GF-D8 (cell line): ENCODE data around the gene HES1.

ENCODE experiments used
- DNase-seq: peaks from one replicate; lab custom pipeline; 2025; lab: John Stamatoyannopoulos, UW

The HES1 gene

DNA sequence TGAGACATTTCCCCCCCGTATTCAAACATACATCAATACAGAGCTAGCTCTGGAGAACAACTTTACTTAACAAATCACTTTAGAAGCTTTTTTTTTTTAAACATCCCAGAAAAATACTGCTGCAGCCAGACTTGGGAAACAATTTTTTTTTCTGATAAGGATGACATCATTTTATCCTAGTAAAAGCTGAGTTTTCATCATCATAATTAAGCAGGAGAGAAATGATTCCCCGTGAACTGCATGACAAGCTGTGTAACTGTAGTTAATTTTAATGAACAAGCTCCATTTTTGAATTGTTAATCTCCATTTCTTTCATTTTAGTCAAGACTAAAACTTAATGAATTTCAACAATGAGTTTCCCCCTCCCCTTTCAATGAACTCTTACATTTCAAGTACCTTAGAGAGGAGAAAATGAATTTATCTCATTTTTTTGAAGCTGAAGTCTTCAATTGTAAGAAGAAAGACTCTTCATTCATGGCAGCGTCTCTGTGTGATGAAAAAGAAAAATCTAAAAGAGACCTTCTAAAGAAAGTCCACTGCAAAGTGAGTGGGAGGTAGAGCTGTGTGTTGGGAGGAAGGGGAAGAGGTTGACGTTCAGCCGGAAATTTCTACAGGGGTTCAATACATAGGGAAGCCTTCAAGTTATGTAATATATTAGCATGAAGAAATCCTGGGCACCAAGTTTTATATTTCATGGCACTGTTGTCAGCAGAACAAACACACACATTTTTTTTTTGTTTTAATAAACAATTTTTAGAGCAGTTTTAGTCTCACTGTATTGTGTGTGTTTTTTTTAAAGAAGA is 31.7 kb downstream of the HES1 start:
- DNase-seq = peak; percentile 86

DNA sequence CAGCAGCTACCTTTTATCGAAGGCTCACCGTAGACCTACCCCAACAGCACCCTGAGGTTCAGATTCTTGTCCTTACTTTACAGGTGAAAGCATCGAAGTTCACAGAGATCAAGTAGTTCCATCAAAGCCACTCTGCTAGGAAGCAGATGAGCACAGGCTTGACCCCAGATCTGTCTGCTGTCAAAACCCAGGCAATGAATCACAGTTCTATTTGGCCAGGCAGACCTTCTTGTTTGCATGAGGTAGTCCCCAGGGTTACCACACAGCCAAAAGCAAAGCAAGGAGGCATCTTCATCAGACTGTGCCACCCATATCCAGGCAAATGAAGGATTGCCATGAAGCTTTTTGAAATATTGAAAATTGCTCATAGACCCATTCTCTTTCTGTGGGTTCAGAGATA is 33.0 kb downstream of the HES1 start:
- no peak for DNase-seq

DNA sequence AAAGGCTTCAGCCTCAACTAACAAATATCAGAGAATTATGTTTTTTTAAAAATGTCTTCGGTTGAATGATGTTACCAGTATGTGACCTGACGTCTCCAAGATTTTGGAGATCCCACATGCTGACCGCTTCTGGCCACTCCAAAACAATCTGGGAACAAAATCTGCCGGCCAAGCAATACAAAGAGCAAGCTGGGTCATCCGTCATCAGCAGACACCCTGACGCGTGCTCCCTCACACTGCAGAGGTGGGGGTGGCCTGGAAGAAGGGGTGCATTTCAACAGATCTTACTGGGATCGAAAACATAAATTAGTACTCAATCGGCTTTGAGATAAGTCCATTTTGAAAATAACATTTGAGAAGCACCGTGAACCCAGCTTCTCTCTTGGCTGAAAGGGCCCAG is 33.6 kb downstream of the HES1 start:
- DNase-seq = no peak

DNA sequence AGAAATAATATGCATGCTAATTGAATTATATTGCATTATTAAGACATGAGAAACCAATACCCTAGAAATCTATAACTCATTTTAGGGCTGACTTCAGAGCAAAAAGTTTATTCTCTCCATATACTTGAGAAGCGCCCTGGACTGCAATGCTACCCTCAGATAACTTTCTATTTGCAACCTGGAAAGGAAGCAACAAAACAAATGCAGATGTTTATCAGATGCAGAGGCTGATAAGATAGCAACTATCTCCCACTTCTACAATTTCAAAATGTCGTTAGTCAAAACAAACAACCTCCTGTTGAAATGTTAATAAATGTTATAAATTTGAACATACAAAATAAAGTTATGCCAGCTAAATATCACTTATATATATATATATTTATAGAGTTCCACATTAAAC is 34.8 kb downstream of the HES1 start:
- no peak for DNase-seq

DNA sequence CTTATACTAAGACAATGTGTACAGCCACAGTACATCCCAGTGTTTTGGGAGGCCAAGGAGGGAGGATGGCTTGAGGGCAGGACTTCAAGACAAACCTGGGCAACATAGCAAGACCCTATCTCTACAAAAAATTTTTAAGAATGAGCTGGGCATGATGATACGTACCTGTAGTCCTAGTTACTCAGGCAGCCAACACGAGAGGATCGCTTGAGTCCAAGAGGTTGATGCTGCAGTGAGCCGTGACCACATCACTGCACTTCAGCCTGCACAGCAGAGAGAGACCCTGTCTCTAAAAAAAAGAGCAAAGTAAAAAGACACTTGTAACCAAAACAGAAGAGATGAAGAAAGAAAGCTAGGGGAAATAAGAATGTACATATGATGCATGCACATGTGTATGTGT is 38.5 kb downstream of the HES1 start:
- no peak for DNase-seq

DNA sequence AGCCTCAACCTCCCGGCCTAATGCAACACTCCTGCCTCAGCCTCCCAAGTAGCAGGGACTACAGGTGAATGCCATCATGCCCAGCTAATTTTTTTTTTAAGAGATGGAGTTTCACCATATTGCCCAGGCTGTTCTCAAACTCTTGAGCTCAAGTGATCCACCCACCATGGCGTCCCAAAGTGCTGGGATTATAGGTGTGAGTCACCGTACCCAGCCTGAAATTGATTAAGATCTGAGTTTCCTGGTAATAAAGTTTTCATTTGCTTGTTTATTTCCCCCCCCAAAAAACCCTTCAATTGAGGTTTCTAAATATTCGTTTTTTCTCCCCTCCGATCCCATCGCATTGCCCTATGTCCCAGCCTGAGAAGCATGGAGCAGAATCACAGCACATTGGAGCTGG is 39.0 kb downstream of the HES1 start:
- DNase-seq = no peak

DNA sequence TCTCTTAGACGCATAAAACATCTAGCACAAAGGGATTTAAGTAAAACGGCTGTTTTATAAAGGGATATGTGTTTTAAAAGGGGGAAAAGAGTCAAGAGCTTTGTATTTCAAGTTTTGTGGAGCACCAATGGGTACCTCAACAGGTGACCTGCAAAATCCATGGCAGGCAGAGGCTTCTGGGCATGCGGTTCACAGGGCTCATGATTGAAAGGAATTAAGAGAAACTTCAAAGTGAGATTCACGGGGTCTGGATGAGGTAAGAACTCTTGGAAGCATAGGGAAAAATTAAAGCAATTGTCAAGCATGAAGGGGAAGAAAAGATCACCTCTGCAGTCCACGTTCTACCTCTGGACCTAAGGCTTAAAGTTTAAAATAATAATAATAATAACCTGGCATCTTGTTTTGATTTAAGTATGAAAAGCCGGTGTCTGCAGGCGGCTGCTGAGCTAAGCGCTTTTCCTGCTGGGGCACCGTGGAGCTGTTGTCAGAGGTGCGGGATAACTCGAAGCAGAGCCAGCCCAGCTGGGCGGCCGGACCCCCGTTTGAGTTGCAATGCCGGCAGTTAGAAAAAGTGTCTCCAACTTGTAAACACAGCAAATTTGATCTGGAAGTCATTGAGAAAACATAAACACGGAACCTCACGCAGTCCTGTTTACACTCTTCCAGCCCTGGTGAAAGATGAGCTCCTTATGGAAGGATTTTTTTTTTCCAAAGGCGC is 40.5 kb downstream of the HES1 start:
- no peak for DNase-seq

DNA sequence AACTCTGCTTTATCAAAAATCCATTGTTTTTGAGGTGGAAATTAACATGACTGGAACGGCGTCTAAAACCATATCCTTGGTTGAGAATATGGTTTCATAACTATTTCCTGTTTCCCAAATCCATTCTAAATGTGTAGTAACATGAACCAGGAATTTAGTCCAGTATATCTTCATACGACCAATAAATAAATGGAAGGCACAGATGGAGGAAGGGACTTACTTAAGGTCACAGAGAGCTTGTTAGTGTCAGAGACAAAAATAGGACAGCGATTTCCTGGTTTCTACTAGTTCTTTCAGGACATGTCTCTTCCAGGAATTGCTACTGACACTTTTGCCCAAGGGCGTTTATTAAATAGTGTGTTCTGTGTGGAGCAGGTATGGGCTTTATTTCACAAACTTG is 41.2 kb downstream of the HES1 start:
- no peak for DNase-seq

DNA sequence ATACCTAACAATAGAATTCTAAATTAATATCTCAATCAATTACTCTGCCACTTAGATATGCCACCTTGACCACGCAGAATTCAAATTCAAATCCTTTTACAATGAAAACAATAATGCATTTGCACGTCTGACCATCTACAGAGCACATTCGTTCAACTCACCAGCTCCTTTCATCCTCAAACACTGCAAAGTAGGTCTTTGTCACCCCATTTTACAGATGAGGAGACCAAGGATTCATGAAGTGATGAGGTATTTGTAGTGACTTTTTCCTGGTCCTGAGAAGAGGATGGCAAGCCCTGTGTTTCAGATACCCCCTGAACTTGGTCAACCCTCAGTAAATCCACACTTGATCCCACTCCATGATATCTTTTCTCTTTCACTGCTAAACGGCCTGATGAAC is 42.2 kb downstream of the HES1 start:
- DNase-seq = no peak

DNA sequence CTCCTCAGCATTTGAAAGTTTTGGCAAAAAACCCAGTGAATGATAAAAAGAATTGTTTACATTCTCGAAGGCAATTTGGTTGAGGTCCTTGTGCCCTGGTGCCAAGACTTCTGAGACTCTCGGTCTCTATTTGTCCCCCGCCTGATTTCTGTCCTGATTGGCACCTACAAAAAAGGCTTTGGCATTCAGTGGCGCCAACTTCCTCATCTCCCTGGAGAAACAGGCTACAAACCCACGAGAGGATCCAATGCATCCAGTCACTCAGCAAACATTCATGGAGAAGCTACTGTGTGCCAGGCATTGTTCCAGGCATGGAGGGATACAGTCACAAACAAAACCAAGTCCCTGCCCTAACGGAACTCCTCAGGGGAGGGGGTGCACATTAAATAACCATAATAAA is 42.7 kb downstream of the HES1 start:
- DNase-seq = no peak

DNA sequence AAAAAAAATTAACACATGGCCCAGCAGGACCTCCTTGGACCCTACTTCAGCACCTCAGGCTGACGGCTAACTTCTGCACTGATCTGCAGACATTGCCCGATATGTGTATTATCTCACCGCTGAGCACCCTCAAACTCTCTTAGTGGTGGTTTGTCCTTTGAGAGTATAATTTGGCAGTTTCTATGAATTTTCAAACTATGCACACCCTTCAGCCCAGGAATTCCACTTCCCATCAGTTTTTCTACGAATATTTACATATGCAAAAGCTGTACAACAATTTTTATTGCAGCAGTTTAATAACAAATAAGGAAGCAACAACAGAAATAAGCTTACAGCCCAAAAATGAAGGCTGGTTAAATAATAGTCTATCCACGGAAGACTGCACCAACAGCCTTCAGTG is 44.6 kb downstream of the HES1 start:
- no peak for DNase-seq

DNA sequence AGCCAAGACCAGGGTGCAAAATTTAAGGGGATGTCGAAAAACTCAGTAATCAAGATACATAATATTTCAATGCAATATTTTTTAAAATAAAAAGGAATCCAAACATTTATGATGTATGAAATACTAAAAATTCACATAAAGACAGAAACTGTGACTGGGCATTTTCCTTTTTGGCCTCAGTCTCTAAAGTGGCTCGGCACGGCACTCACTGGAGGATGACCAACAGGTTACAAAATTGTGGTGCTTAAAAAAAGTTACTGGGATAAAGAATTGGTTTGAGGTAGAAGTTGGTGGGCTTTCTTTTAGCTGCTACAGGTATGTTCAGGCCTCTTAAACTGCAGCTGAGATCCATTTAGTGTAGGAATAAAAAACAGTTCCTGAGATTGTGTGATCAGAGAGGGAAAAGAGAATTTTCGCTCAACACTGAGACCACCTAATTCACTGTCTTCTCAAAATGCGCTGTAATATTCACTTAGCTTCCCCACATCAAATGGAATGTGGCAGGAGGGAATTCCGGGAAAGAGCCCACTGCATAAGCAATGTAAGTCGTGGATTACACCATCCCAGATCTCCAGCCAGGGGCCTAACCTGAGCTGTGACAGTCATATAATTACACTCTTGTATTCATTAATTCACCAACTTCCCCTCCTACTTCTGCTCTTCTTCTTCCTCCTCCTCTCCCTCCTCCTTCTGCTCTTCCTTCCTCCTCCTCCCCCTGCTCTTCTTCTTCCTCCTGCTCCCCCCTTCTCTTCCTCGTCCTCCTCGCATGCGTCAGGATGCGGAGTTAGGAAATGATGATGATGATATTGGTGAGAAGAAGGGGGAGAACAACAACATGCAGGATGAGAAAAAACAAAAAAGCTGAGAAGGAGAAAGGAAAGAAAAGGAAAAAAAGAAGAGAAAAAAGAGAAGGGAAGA is 45.9 kb downstream of the HES1 start:
- DNase-seq = no peak

DNA sequence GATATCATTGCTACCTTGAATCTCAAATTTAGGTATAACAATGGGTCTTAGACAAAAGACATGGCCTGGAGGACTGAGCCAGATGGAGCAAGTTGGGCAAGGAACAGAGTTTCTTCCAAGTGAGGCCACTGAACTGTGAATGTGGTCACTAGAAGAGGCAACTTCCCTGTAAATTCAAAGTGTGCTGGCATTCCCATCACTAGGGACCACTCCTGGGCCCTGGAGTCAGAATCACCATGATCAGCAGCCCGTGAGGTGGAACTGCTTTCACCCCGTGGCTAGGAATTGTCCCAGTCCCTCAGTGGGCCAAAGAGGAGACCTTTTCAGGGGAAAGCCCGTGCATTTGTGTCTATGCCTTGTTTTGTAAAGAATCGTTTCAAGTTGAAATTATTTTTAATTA is 47.3 kb downstream of the HES1 start:
- DNase-seq = no peak

DNA sequence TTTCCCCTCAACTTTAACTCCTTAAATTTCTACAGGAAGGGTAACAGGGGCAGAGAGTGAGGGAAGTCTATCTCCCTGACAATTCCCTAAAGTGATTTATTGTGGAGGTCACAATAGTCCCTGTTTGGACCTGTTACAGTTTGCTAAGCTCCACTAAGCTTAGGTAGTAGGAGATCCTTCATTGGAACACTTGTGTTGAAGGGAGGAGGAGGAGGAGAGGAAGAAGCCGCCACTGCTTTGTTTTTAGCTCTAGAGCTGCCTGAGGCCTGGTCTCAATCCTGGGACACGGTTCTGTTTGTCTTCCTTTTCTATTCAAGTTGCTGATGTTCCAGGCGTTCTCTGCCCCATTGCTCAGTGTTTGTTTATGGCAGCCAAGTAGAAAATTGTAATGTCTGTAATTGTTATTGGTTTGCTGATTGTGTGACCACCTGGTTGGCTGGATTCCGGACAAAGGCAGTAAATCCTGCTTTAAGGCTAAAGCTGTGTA is 48.4 kb downstream of the HES1 start:
- DNase-seq = no peak

DNA sequence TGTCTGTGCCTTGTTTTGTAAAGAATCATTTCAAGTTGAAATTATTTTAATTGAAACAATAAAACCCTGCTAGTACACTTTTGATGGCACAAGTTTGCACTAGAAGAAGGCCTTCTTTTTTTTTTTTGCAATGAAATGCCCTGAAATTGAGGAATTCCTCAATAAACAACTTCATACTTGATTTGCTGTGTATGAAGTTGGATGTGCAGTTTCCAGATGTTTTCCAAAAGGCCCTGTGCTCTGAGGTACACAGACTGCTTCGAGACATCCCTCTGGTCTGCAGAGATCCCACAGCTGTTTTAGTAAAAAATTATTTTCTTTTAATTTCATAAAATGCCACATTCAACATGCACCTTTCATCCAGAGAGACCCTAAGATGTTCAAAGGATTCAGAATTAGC is 48.9 kb downstream of the HES1 start:
- no peak for DNase-seq

DNA sequence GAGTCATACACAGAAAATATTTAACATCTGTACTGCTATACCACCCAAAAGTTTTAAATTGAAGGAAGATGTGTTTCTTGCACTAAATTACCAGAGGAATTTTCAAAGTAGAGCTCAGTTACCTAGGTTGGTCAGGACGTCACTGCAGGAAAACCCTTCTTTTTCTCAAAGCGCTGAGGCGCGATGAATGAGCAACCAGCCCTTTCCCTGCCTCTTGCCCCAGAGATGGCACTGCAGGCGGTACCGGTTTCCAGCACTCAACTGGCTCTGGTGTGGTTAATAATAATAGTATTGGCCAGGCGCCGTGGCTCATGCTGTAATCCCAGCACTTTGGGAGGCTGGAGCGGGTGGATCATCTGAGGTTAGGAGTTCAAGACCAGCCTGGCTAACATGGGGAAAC is 49.3 kb downstream of the HES1 start:
- DNase-seq = no peak

DNA sequence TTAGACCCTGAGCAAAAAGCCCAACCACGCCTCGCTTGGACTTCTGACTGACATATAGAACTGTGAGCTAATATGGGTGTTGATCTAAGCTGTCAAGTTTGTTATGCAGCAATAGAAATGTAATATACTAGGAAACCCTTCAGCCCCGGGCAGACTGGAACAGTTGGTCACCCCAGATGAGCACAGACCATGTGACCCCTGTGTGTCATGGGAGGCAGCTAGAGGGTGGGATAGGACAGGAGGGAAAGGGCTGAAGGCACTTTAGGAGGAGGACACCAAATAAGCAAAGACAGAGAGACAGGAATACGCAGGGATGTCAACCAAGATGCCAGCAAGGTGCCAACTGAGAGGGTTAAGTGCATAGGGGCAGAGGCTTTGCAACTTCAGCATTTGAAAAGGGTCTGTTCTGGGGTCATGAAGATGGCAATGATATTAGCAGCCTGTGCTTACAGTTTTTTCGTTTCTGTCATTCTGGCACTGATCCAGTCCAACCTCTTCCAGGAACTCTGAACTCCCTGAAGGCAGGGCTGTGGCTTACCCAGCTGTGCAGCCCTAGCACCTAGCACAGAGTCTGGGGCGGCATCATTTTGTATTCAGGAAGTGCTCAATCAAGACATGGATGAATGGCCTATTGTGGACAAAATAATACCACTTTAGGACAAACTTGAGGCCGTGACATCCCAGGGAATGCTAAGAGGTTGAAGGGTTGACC is 51.4 kb downstream of the HES1 start:
- no peak for DNase-seq
